K562 (cell line): Measurements from ENCODE around the gene SLAMF9. TPM values are rescaled to one million over a fixed set of nuclear protein-coding genes. Genes with fewer than 3 reads are reported as not detected.

Source experiments
- CBX2 ChIP-seq: fragments of 200-600 bp; sonication (generic); IDR thresholded peaks from one replicate; pipeline ENCODE4 v1.6.1; 2012; ENCODE audit warnings: mild to moderate bottlenecking, low read length, inconsistent platforms; ENCODE audit not compliant: insufficient read depth, poor library complexity, severe bottlenecking
- EGR1 ChIP-seq: fragments of 450-650 bp; conservative IDR thresholded peaks from 2 replicates; pipeline ENCODE4 v1.6.1; 2017; ENCODE audit warnings: mild to moderate bottlenecking
- EP400 ChIP-seq: fragments of 450-650 bp; IDR thresholded peaks from 2 replicates; pipeline ENCODE4 v1.6.1; 2017; ENCODE audit warnings: antibody characterized with exemption, mild to moderate bottlenecking, moderate library complexity
- FOXO4 ChIP-seq: fragments of 450-650 bp; formaldehyde crosslinking; IDR thresholded peaks from 2 replicates; pipeline ENCODE4 v1.4.0; 2020; ENCODE audit warnings: mild to moderate bottlenecking, moderate library complexity
- GATA2 ChIP-seq: sonication (generic); formaldehyde crosslinking; IDR thresholded peaks from 2 replicates; pipeline ENCODE4 v1.4.0; 2020; ENCODE audit warnings: mild to moderate bottlenecking, missing genetic modification reagents
- HDAC3 ChIP-seq: fragments of 450-650 bp; IDR thresholded peaks from 2 replicates; pipeline ENCODE4 v1.6.1; 2018; ENCODE audit warnings: borderline replicate concordance, mild to moderate bottlenecking, moderate library complexity; ENCODE audit not compliant: partially characterized antibody
- HES1 ChIP-seq: fragments of 450-650 bp; IDR thresholded peaks from 2 replicates; pipeline ENCODE4 v1.6.1; 2016; ENCODE audit warnings: low read depth, mild to moderate bottlenecking, moderate library complexity
- HMG20B ChIP-seq: fragments of 250-450 bp; sonication (Bioruptor Pico); IDR thresholded peaks from 2 replicates; pipeline ENCODE4 v1.5.0; 2021; ENCODE audit warnings: mild to moderate bottlenecking
- LCOR ChIP-seq: sonication (generic); formaldehyde crosslinking; IDR thresholded peaks from 2 replicates; pipeline ENCODE4 v1.8.0; 2022; ENCODE audit warnings: mild to moderate bottlenecking, missing genetic modification reagents
- RBBP5 ChIP-seq: fragments of 200-600 bp; sonication (generic); IDR thresholded peaks from 2 replicates; pipeline ENCODE4 v1.6.1; 2012; ENCODE audit warnings: borderline replicate concordance, mild to moderate bottlenecking, low read length, control low read depth, inconsistent platforms; ENCODE audit not compliant: insufficient read depth, poor library complexity, severe bottlenecking
- RREB1 ChIP-seq: fragments of 250-450 bp; sonication (Bioruptor Pico); IDR thresholded peaks from 2 replicates; pipeline ENCODE4 v1.4.0; 2020
- SMARCA4 ChIP-seq: fragments of 450-650 bp; IDR thresholded peaks from 2 replicates; pipeline ENCODE4 v1.6.1; 2016
- ZKSCAN8 ChIP-seq: fragments of 200-800 bp; sonication (Bioruptor generic); IDR thresholded peaks from 2 replicates; pipeline ENCODE4 v1.6.1; 2016; ENCODE audit warnings: missing genetic modification characterization, missing compliant biosample characterization
- ZNF280A ChIP-seq: fragments of 450-650 bp; IDR thresholded peaks from 2 replicates; pipeline ENCODE4 v1.6.1; 2018; ENCODE audit warnings: mild to moderate bottlenecking, low read depth; ENCODE audit not compliant: partially characterized antibody
- ZNF395 ChIP-seq: fragments of 200-800 bp; sonication (Bioruptor generic); IDR thresholded peaks from 2 replicates; pipeline ENCODE4 v1.6.1; 2017; ENCODE audit warnings: missing genetic modification characterization, missing compliant biosample characterization
- polyA plus RNA-seq, 8 experiments: library from polyadenylated mRNA; depleted of rRNA in 4 of 8; stranded (reverse) in 5 of 8; unstranded in 3 of 8; fragments of >200 nt; fragmentation: Nextera tagmentation in 2 of 8; fragmentation: Illumina TruSeq in 1 of 8; extraction: Ambion mirVana in 2 of 8; extraction: Trizol in 1 of 8; gene quantifications; 2 replicates each; pipeline versions ENCODE4 v1.2.1 to v1.2.3, GENCODE V29; 2011 to 2014; ENCODE audit warnings: inconsistent platforms in 1 of 8, missing spikeins in 1 of 8
- total RNA-seq, 7 experiments: library from RNA; depleted of rRNA in 6 of 7; stranded (reverse); fragments of >200 nt in 6 of 7; fragmentation: Illumina TruSeq in 2 of 7; extraction: Trizol in 2 of 7; gene quantifications; 2 replicates each; pipeline versions ENCODE4 v1.2.1 to v1.2.3, GENCODE V29; 2011 to 2021; ENCODE audit warnings: low replicate concordance in 1 of 7

SLAMF9 gene
- total and polyA plus RNA-seq, 9 of the 15 experiments (the other 6 are each of a cell fraction or from before 2014, with no cell fraction given): 0.13 to 0.21 TPM; not detected in 7

GRCh38 chr1:159921700-159922504 lies 32.1 kb downstream of the SLAMF9 start (continued):
- no peak for TF ChIP-seq FOXO4 (CRISPR knock-in tag)
- peak; percentile 59 for TF ChIP-seq HDAC3
- no peak for TF ChIP-seq HES1
- no peak for TF ChIP-seq HMG20B
- no peak for TF ChIP-seq CBX2
- TF ChIP-seq EP400: 0 out of 2 replicates have a peak, but pooled peaks have one; percentile 21
- TF ChIP-seq ZNF395: peak; percentile 57; the same call in 1 of the 2 replicates
- TF ChIP-seq LCOR (CRISPR knock-in tag): 0 out of 2 replicates have a peak, but pooled peaks have one; percentile 51
- TF ChIP-seq EGR1: peak; percentile 64
- TF ChIP-seq GATA2 (CRISPR knock-in tag): peak; percentile 46; the same call in 1 of the 2 replicates
- no peak for TF ChIP-seq ZNF280A
- TF ChIP-seq ZKSCAN8: no peak
- TF ChIP-seq RBBP5: peak; percentile 12
- TF ChIP-seq RREB1: no peak
- TF ChIP-seq SMARCA4: peak; percentile 13; the same call in 1 of the 2 replicates
